Muscle of leg (tissue), 9 donors: ENCODE measurements around the gene NUDT3. TPM values are rescaled to one million over a fixed set of nuclear protein-coding genes. Genes with fewer than 3 reads are reported as not detected.

Source experiments
- polyA plus RNA-seq, 8 donors: library from polyadenylated mRNA; unstranded; fragments of 120-200 nt; gene quantifications; one replicate each; pipeline versions ENCODE4 v1.2.1 to v1.2.3, GENCODE V29; 2013; ENCODE audit warnings: inconsistent platforms in 1 of 8, low replicate concordance in 1 of 8; ENCODE audit not compliant: insufficient read length in 8 of 8, insufficient read depth in 1 of 8
- total RNA-seq: library from RNA; stranded (reverse); fragments of 120-200 nt; gene quantifications from one replicate; pipeline ENCODE4 v1.2.4, GENCODE V29; 2013

Gene NUDT3
- total and polyA plus RNA-seq, 9 donors: 18.9 to 56.7 (median 28.8) TPM

Other genes starting within 250 kb of the NUDT3 start
- gene GRM4, start 246.6 kb downstream of the NUDT3 start, total RNA-seq: 1.1 TPM
- gene GRM4, start 246.6 kb downstream of the NUDT3 start, polyA plus RNA-seq: 1 to 10 TPM; 1.2 to 4.8 (median 1.9) TPM
- 27.8 TPM for gene HMGA1, start 155.8 kb downstream of the NUDT3 start, total RNA-seq
- 10 to 100 TPM; 58.7 to 99.6 (median 85.3) TPM for gene HMGA1, start 155.8 kb downstream of the NUDT3 start, polyA plus RNA-seq
- 12.0 TPM for gene SMIM29, start 143.7 kb downstream of the NUDT3 start, total RNA-seq
- 10 to 100 TPM in 1 of 8 donors, 1 to 10 TPM in 7; 7.7 to 11.0 (median 8.8) TPM for gene SMIM29, start 143.7 kb downstream of the NUDT3 start, polyA plus RNA-seq
- gene RPS10, start 33.4 kb upstream of the NUDT3 start, total RNA-seq: 3,799 TPM
- gene RPS10, start 33.4 kb upstream of the NUDT3 start, polyA plus RNA-seq: 1,000 to 10,000 TPM; 1,692 to 1,987 (median 1,811) TPM
- 0.27 TPM for gene PACSIN1, start 73.4 kb upstream of the NUDT3 start, total RNA-seq
- gene PACSIN1, start 73.4 kb upstream of the NUDT3 start, polyA plus RNA-seq: 1 to 10 TPM in 6 of 8 donors, under 1 TPM in 2; 0.45 to 3.0 (median 1.6) TPM
- 0.04 TPM for gene SPDEF, start 163.7 kb upstream of the NUDT3 start, total RNA-seq
- gene SPDEF, start 163.7 kb upstream of the NUDT3 start, polyA plus RNA-seq: under 1 TPM in 5 of 8 donors, not detected in 3; 0.11 to 0.28 (median 0.11) TPM